K562 (cell line): ENCODE measurements around the gene SPATA25. TPM values are rescaled to one million over a fixed set of nuclear protein-coding genes. Genes with fewer than 3 reads are reported as not detected.
A peak's percentile ranks its signal among the peaks of the same experiment; 100 is the strongest.

ENCODE experiments used
- CHD2 ChIP-seq: IDR thresholded peaks from 2 replicates; pipeline ENCODE4 v1.6.1; 2011; ENCODE audit warnings: low read depth, low read length
- ETS2 ChIP-seq: IDR thresholded peaks from 2 replicates; pipeline ENCODE4 v1.6.1; 2016; ENCODE audit warnings: borderline replicate concordance, missing genetic modification characterization, mild to moderate bottlenecking, moderate library complexity, missing compliant biosample characterization; ENCODE audit not compliant: poor library complexity, severe bottlenecking
- HNRNPL ChIP-seq: fragments of 200-400 bp; formaldehyde crosslinking; IDR thresholded peaks from 2 replicates; pipeline ENCODE4 v1.6.1; 2017; ENCODE audit warnings: low read depth, mild to moderate bottlenecking, low read length
- MCM3 ChIP-seq: fragments of 450-650 bp; IDR thresholded peaks from 2 replicates; pipeline ENCODE4 v1.6.1; 2016
- RBM39 ChIP-seq: fragments of 200-400 bp; formaldehyde crosslinking; optimal IDR thresholded peaks from 2 replicates; pipeline ENCODE3; 2018; ENCODE audit warnings: low read depth, low read length
- TRIM24 ChIP-seq, 2 experiments: fragments of 450-650 bp; IDR thresholded peaks; 2 replicates each; pipeline ENCODE4 v1.6.1; 2016
- XRCC5 ChIP-seq: fragments of 200-400 bp; formaldehyde crosslinking; IDR thresholded peaks from 2 replicates; pipeline ENCODE4 v1.6.1; 2017; ENCODE audit warnings: low read depth, mild to moderate bottlenecking, low read length
- ZBTB7A ChIP-seq: IDR thresholded peaks from 2 replicates; pipeline ENCODE4 v1.6.1; 2011; ENCODE audit warnings: low read depth, mild to moderate bottlenecking, low read length, moderate library complexity, borderline replicate concordance; ENCODE audit not compliant: control insufficient read depth
- ZNF232 ChIP-seq: sonication (generic); formaldehyde crosslinking; IDR thresholded peaks from 2 replicates; pipeline ENCODE4 v1.8.0; 2022; ENCODE audit warnings: mild to moderate bottlenecking, missing genetic modification reagents
- ZNF57 ChIP-seq: fragments of 450-650 bp; formaldehyde crosslinking; IDR thresholded peaks from 2 replicates; pipeline ENCODE4 v1.4.0; 2020; ENCODE audit warnings: mild to moderate bottlenecking, moderate library complexity
- ZNF707 ChIP-seq: fragments of 250-450 bp; sonication (Bioruptor Pico); conservative IDR thresholded peaks from 2 replicates; pipeline ENCODE4 v1.8.0; 2022; ENCODE audit warnings: inconsistent platforms, mild to moderate bottlenecking, moderate library complexity
- polyA plus RNA-seq, 8 experiments: library from polyadenylated mRNA; depleted of rRNA in 4 of 8; stranded (reverse) in 5 of 8; unstranded in 3 of 8; fragments of >200 nt; fragmentation: Nextera tagmentation in 2 of 8; fragmentation: Illumina TruSeq in 1 of 8; extraction: Ambion mirVana in 2 of 8; extraction: Trizol in 1 of 8; gene quantifications; 2 replicates each; pipeline versions ENCODE4 v1.2.1 to v1.2.3, GENCODE V29; 2011 to 2014; ENCODE audit warnings: inconsistent platforms in 1 of 8, missing spikeins in 1 of 8
- total RNA-seq, 7 experiments: library from RNA; depleted of rRNA in 6 of 7; stranded (reverse); fragments of >200 nt in 6 of 7; fragmentation: Illumina TruSeq in 2 of 7; extraction: Trizol in 2 of 7; gene quantifications; 2 replicates each; pipeline versions ENCODE4 v1.2.1 to v1.2.3, GENCODE V29; 2011 to 2021; ENCODE audit warnings: low replicate concordance in 1 of 7
- TF ChIP-seq, protein P1 (sequence below): fragments of 250-450 bp; sonication (Bioruptor Pico); IDR thresholded peaks from 2 replicates; pipeline ENCODE4 v1.4.0; 2020
- TF ChIP-seq, protein P2 (sequence below): sonication (generic); formaldehyde crosslinking; IDR thresholded peaks from 2 replicates; pipeline ENCODE4 v1.8.1; 2023; ENCODE audit warnings: mild to moderate bottlenecking, missing genetic modification reagents, moderate library complexity
- TF ChIP-seq, protein P3 (sequence below): fragments of 450-650 bp; IDR thresholded peaks from 2 replicates; pipeline ENCODE4 v1.6.1; 2018; ENCODE audit not compliant: partially characterized antibody
- TF ChIP-seq, protein P4 (sequence below): sonication (generic); formaldehyde crosslinking; IDR thresholded peaks from 2 replicates; pipeline ENCODE4 v1.5.0; 2020; ENCODE audit warnings: missing genetic modification reagents
- TF ChIP-seq, protein P5 (sequence below): fragments of 450-650 bp; IDR thresholded peaks from 2 replicates; pipeline ENCODE4 v1.6.1; 2016

Gene SPATA25
- total and polyA plus RNA-seq, 9 of the 15 experiments (the other 6 are each of a cell fraction or from before 2014, with no cell fraction given) = 0.21 to 0.95 (median 0.53) TPM; not detected in 3

DNA sequence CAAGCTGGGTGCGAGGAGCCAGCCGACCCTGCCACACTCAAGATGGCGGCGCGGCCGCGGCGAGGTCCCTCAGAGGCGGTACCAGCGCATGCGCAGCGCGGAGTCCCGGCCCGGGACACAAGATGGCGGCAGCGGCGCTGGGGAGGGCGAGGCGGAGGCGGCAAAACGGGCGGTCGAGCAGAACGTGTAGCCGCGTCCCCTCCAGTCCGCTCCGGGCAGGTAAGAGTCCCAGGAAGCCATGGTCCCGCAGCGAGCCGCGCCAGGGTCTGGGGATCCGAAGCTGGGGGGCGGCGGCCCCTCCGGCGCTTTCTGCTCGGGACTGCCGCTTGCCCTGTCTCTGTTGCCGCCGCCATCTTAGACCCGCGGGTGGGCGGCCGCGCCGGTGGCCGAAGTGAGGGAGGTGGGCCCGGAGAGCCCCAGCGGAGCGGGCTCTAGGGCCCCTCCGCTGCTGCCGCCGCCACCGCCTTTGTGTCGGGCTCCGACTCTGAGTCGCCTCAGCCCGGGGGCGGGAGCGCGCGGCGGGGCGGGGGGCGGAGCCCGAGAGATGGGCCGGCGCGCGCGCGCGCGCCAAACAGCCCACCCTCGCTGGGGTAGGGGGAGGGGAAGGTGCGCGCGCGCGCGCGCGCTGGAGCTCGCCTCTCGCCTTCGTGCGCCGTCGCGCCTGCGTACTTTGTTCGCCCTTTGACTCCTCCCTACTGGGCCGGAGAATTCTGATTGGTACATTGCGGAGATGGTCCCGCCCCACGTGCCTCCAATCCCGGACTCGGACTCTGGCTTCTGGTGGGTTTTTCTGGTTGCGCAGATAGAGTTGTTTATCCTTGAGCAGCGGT lies 47.4 kb upstream of the SPATA25 start, which contains the start of gene PCIF1 (continued):
- TF ChIP-seq ZBTB7A (peak; percentile 94), CHD2 (peak; percentile 66), ZNF707 (CRISPR knock-in tag) (no peak), TRIM24 (IDR thresholded peaks at IDR 0.05) (no peak), MCM3 (no peak), XRCC5 (no peak), ZNF232 (CRISPR knock-in tag) (no peak), RBM39 (no peak), ZNF57 (CRISPR knock-in tag) (no peak), ETS2 (tag) (no peak), HNRNPL (peak; percentile 84)
- TF ChIP-seq, protein P1, sequence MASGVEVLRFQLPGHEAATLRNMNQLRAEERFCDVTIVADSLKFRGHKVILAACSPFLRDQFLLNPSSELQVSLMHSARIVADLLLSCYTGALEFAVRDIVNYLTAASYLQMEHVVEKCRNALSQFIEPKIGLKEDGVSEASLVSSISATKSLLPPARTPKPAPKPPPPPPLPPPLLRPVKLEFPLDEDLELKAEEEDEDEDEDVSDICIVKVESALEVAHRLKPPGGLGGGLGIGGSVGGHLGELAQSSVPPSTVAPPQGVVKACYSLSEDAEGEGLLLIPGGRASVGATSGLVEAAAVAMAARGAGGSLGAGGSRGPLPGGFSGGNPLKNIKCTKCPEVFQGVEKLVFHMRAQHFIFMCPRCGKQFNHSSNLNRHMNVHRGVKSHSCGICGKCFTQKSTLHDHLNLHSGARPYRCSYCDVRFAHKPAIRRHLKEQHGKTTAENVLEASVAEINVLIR (CRISPR knock-in tag) = no peak
- TF ChIP-seq, protein P2, sequence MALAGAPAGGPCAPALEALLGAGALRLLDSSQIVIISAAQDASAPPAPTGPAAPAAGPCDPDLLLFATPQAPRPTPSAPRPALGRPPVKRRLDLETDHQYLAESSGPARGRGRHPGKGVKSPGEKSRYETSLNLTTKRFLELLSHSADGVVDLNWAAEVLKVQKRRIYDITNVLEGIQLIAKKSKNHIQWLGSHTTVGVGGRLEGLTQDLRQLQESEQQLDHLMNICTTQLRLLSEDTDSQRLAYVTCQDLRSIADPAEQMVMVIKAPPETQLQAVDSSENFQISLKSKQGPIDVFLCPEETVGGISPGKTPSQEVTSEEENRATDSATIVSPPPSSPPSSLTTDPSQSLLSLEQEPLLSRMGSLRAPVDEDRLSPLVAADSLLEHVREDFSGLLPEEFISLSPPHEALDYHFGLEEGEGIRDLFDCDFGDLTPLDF = 0 out of 2 replicates have a peak, but pooled peaks have one; percentile 47
- TF ChIP-seq, protein P3, sequence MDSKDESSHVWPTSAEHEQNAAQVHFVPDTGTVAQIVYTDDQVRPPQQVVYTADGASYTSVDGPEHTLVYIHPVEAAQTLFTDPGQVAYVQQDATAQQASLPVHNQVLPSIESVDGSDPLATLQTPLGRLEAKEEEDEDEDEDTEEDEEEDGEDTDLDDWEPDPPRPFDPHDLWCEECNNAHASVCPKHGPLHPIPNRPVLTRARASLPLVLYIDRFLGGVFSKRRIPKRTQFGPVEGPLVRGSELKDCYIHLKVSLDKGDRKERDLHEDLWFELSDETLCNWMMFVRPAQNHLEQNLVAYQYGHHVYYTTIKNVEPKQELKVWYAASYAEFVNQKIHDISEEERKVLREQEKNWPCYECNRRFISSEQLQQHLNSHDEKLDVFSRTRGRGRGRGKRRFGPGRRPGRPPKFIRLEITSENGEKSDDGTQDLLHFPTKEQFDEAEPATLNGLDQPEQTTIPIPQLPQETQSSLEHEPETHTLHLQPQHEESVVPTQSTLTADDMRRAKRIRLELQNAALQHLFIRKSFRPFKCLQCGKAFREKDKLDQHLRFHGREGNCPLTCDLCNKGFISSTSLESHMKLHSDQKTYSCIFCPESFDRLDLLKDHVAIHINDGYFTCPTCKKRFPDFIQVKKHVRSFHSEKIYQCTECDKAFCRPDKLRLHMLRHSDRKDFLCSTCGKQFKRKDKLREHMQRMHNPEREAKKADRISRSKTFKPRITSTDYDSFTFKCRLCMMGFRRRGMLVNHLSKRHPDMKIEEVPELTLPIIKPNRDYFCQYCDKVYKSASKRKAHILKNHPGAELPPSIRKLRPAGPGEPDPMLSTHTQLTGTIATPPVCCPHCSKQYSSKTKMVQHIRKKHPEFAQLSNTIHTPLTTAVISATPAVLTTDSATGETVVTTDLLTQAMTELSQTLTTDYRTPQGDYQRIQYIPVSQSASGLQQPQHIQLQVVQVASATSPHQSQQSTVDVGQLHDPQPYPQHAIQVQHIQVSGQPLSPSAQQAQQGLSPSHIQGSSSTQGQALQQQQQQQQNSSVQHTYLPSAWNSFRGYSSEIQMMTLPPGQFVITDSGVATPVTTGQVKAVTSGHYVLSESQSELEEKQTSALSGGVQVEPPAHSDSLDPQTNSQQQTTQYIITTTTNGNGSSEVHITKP = peak; percentile 11
- TF ChIP-seq, protein P4, sequence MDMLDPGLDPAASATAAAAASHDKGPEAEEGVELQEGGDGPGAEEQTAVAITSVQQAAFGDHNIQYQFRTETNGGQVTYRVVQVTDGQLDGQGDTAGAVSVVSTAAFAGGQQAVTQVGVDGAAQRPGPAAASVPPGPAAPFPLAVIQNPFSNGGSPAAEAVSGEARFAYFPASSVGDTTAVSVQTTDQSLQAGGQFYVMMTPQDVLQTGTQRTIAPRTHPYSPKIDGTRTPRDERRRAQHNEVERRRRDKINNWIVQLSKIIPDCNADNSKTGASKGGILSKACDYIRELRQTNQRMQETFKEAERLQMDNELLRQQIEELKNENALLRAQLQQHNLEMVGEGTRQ = peak; percentile 89
- TF ChIP-seq, protein P5, sequence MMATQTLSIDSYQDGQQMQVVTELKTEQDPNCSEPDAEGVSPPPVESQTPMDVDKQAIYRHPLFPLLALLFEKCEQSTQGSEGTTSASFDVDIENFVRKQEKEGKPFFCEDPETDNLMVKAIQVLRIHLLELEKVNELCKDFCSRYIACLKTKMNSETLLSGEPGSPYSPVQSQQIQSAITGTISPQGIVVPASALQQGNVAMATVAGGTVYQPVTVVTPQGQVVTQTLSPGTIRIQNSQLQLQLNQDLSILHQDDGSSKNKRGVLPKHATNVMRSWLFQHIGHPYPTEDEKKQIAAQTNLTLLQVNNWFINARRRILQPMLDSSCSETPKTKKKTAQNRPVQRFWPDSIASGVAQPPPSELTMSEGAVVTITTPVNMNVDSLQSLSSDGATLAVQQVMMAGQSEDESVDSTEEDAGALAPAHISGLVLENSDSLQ = no peak
